GM12891 (cell line): ENCODE results near the gene RNF41.
A peak's percentile ranks its signal among the peaks of the same experiment; 100 is the strongest.
"Not testable (repeated sequence)": the region's sequence is repeated elsewhere in the genome, so short reads cannot be mapped to it uniquely, and the experiment has no call there.

Experiments used
- DNase-seq: peaks from one replicate; pipeline ENCODE4 v3.0.0; 2011; ENCODE audit warnings: low spot score; ENCODE audit not compliant: insufficient read length
- FAIRE-seq: peaks from 2 replicates; lab custom pipeline; 2011; peaks lifted over from hg19 to GRCh38; lab: Jason Lieb, UNC
- PAX5 ChIP-seq: IDR thresholded peaks from 2 replicates; pipeline ENCODE4 v1.6.1; 2011; ENCODE audit warnings: low read length, moderate library complexity, mild to moderate bottlenecking; ENCODE audit not compliant: insufficient read depth, severe bottlenecking
- POLR2A ChIP-seq: IDR thresholded peaks from 2 replicates; pipeline ENCODE4 v1.6.1; 2011; ENCODE audit warnings: low read depth, low read length, control low read depth
- POLR2AphosphoS5 ChIP-seq: IDR thresholded peaks from 2 replicates; pipeline ENCODE4 v1.6.1; 2011; ENCODE audit warnings: low read depth, low read length, control low read depth
- POU2F2 ChIP-seq: IDR thresholded peaks from 2 replicates; pipeline ENCODE4 v1.6.1; 2011; ENCODE audit warnings: low read depth, mild to moderate bottlenecking, control low read depth, low read length, moderate library complexity
- SPI1 ChIP-seq: IDR thresholded peaks from 2 replicates; pipeline ENCODE4 v1.6.1; 2011; ENCODE audit warnings: low read depth, low read length, control low read depth
- TAF1 ChIP-seq: IDR thresholded peaks from 2 replicates; pipeline ENCODE4 v1.6.1; 2011; ENCODE audit warnings: low read depth, low read length, control low read depth

RNF41 gene

GRCh38 chr12:56208006-56208405 is 13.7 kb downstream of the RNF41 start:
- DNase-seq (no peak), FAIRE-seq (no peak)
- no peak for TF ChIP-seq POLR2AphosphoS5
- no peak for TF ChIP-seq TAF1
- no peak for TF ChIP-seq SPI1
- TF ChIP-seq POU2F2: no peak
- TF ChIP-seq PAX5: no peak
- no peak for TF ChIP-seq POLR2A

GRCh38 chr12:56206452-56207166 is 15.1 kb downstream of the RNF41 start:
- FAIRE-seq (peak; percentile 33), DNase-seq (no peak)
- TF ChIP-seq POLR2A (no peak), POU2F2 (no peak), POLR2AphosphoS5 (no peak), TAF1 (no peak), SPI1 (no peak), PAX5 (no peak)

- DNase-seq (no peak), FAIRE-seq (no peak)
- TF ChIP-seq PAX5 (no peak), SPI1 (no peak), TAF1 (no peak), POLR2A (no peak), POU2F2 (no peak), POLR2AphosphoS5 (no peak)
These were observed 16.3 kb downstream of the RNF41 start for GRCh38 chr12:56205445-56205844.

GRCh38 chr12:56204275-56204674 is 17.4 kb downstream of the RNF41 start:
- no peak for FAIRE-seq
- TF ChIP-seq POLR2A: no peak
- DNase-seq: no peak

- FAIRE-seq: no peak
- TF ChIP-seq PAX5 (no peak), POU2F2 (no peak), TAF1 (no peak), POLR2AphosphoS5 (no peak), SPI1 (no peak), POLR2A (no peak)
- DNase-seq: no peak
These were observed 18.9 kb downstream of the RNF41 start for GRCh38 chr12:56202838-56203237.

GRCh38 chr12:56202366-56202765 is 19.4 kb downstream of the RNF41 start:
- FAIRE-seq (no peak), DNase-seq (no peak)
- TF ChIP-seq POLR2A (no peak), PAX5 (no peak), POLR2AphosphoS5 (no peak), SPI1 (no peak), POU2F2 (no peak), TAF1 (no peak)

GRCh38 chr12:56198836-56199235 is 22.9 kb downstream of the RNF41 start:
- DNase-seq (no peak), FAIRE-seq (no peak)
- TF ChIP-seq POLR2A (no peak), TAF1 (no peak), POU2F2 (no peak), POLR2AphosphoS5 (no peak), SPI1 (no peak), PAX5 (no peak)

GRCh38 chr12:56197921-56198635 is 23.6 kb downstream of the RNF41 start:
- TF ChIP-seq POLR2AphosphoS5: no peak
- FAIRE-seq (no peak), DNase-seq (no peak)

- FAIRE-seq, DNase-seq: not testable (repeated sequence)
These were observed 24.7 kb downstream of the RNF41 start for GRCh38 chr12:56196818-56197550.

GRCh38 chr12:56193025-56193578 is 28.6 kb downstream of the RNF41 start:
- 0 out of 2 replicates have a peak, but pooled peaks have one; percentile 38 for TF ChIP-seq POU2F2
- TF ChIP-seq POLR2A: peak; percentile 46; the same call in 1 of the 2 replicates
- peak; percentile 60; the same call in 1 of the 2 replicates for TF ChIP-seq TAF1
- TF ChIP-seq PAX5: no peak
- no peak for TF ChIP-seq POLR2AphosphoS5
- DNase-seq (peak; percentile 47), FAIRE-seq (peak; percentile 80)
